Measurements from ENCODE around the gene RAMP3. TPM values are rescaled to one million over a fixed set of nuclear protein-coding genes. Genes with fewer than 3 reads are reported as not detected.

The RAMP3 gene
- total and polyA plus RNA-seq, 7 donors = 9.9 to 18.0 (median 16.3) TPM

- 39 to 65% (median 43%) methylated on average over 4 of the region's 4 CpGs for WGBS, 3 donors
- TF ChIP-seq CTCF (IDR thresholded peaks at IDR 0.05) = no peak
- no peak overlapping the region for H3K4me3 ChIP-seq
- H3K4me1 ChIP-seq = no peaks in the 10 kb centered on the region
- no peak for ATAC-seq
- H3K36me3 ChIP-seq (ENCODE audit: insufficient read depth in 1 of 2, low read depth in 1 of 2) = no peaks in the 10 kb centered on the region
- H3K27me3 ChIP-seq (ENCODE audit: insufficient read depth in 3 of 3, low read length in 2 of 3) = no peaks in the 10 kb centered on the region
- no peak for DNase-seq
- no peaks in the 10 kb centered on the region for H3K9me3 ChIP-seq
- intact Hi-C loops (cut with DNase I) = loop anchor here (1.0 to 10.0 kb wide), 3 partner anchors 162 to 547 kb away; partner anchors contain the start of genes PURB (in 1 of the 2) and TMED4 (in 1 of the 2)
- H3K27ac ChIP-seq = no peak overlapping the region
These were observed 25.7 kb upstream of the RAMP3 start for GRCh38 chr7:45131891-45132290.

GRCh38 chr7:45132708-45133320, 24.8 kb upstream of the RAMP3 start:
- Histone ChIP-seq H3K27me3 (ENCODE audit: insufficient read depth in 3 of 3, low read length in 2 of 3) (no peaks in the 10 kb centered on the region), H3K9me3 (no peaks in the 10 kb centered on the region), H3K27ac (no peak overlapping the region), H3K4me1 (no peaks in the 10 kb centered on the region), H3K4me3 (no peak overlapping the region), H3K36me3 (ENCODE audit: insufficient read depth in 1 of 2, low read depth in 1 of 2) (no peaks in the 10 kb centered on the region)
- no peak for TF ChIP-seq CTCF (IDR thresholded peaks at IDR 0.05)
- intact Hi-C loops (cut with DNase I) = loop anchor here (1.0 to 10.0 kb wide), 3 partner anchors 163 to 548 kb away; partner anchors contain the start of genes PURB (in 1 of the 2) and TMED4 (in 1 of the 2)
- DNase-seq (no peak), ATAC-seq (no peak)
- WGBS, 3 donors = 75 to 83% (median 80%) methylated on average over 7 to 8 of the region's 8 CpGs

GRCh38 chr7:45133352-45133751, 24.2 kb upstream of the RAMP3 start:
- intact Hi-C loops (cut with DNase I) = loop anchor here (10.0 kb wide), 2 partner anchors 249 to 549 kb away; partner anchors contain the start of genes PURB (in 1 of the 2) and TMED4 (in 1 of the 2)
- H3K36me3 ChIP-seq (ENCODE audit: insufficient read depth in 1 of 2, low read depth in 1 of 2) = no peaks in the 10 kb centered on the region
- no peak overlapping the region for H3K27ac ChIP-seq
- TF ChIP-seq CTCF (IDR thresholded peaks at IDR 0.05) = no peak
- no peaks in the 10 kb centered on the region for H3K9me3 ChIP-seq
- WGBS, 3 donors = 89 to 93% (median 91%) methylated on average over 4 of the region's 4 CpGs
- ATAC-seq (no peak), DNase-seq (no peak)
- no peak overlapping the region for H3K4me3 ChIP-seq
- no peaks in the 10 kb centered on the region for H3K27me3 ChIP-seq (ENCODE audit: insufficient read depth in 3 of 3, low read length in 2 of 3)
- H3K4me1 ChIP-seq = no peaks in the 10 kb centered on the region

DNA sequence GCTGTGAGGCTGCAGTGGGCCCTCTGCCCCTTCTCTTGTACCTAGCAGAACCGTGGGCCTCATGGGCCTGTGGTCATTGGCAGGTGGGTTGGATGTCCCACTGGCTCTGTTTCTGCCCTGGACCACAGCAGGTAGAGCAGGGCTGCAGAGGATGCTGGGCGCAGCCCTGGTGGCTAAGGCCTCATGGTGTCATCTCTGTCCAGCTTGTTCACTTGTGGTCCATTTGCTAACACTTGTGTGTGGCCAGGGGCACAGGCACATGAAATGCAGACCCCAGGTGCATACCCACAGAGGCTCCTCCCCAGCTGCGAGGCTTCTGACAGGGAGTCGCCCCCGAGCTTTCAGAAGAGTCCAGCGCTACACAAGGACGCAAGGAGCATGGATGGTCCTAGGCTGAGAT, 23.7 kb upstream of the RAMP3 start:
- H3K9me3 ChIP-seq = no peaks in the 10 kb centered on the region
- 92 to 94% (median 93%) methylated on average over 7 of the region's 7 CpGs for WGBS, 3 donors
- ATAC-seq = no peak

More for the DNA sequence above, 23.7 kb upstream of the RAMP3 start:
- Histone ChIP-seq H3K27me3 (ENCODE audit: insufficient read depth in 3 of 3, low read length in 2 of 3) (no peaks in the 10 kb centered on the region), H3K4me3 (no peak overlapping the region), H3K4me1 (no peaks in the 10 kb centered on the region), H3K27ac (no peak overlapping the region), H3K36me3 (ENCODE audit: insufficient read depth in 1 of 2, low read depth in 1 of 2) (no peaks in the 10 kb centered on the region)
- intact Hi-C loops (cut with DNase I) = loop anchor here (10.0 kb wide), 2 partner anchors 249 to 549 kb away; partner anchors contain the start of genes PURB (in 1 of the 2) and TMED4 (in 1 of the 2)
- no peak for TF ChIP-seq CTCF (IDR thresholded peaks at IDR 0.05)
- no peak for DNase-seq

Data from psoas muscle (tissue), 8 donors.